Measurements from ENCODE around the gene CDCP2. TPM values are rescaled to one million over a fixed set of nuclear protein-coding genes. Genes with fewer than 3 reads are reported as not detected.

CDCP2 gene
- total and polyA plus RNA-seq, 2 of the 8 experiments (the other 6 are each of a cell fraction or from before 2014, with no cell fraction given), result not detected

GRCh38 chr1:54122992-54123391, 29.8 kb downstream of the CDCP2 start (continued):
- TF ChIP-seq CHD7 (IDR thresholded peaks at IDR 0.05; ENCODE audit: insufficient replicate concordance, low read length), result no peak
- TF ChIP-seq SP2 (IDR thresholded peaks at IDR 0.05; ENCODE audit: low read length), result no peak
- no peak for TF ChIP-seq EP300 (IDR thresholded peaks at IDR 0.05; ENCODE audit: borderline replicate concordance in 1 of 2, low read depth in 2 of 2, low read length in 2 of 2)
- TF ChIP-seq MAFK (IDR thresholded peaks at IDR 0.05; ENCODE audit: low read depth, low read length), result no peak
- TF ChIP-seq PHF8 (conservative IDR thresholded peaks at IDR 0.05; ENCODE audit: low read depth, low read length), result no peak

Measured in H1 (cell line).